Gastrocnemius medialis (tissue), 4 donors: ENCODE measurements around the gene ACOD1. TPM values are rescaled to one million over a fixed set of nuclear protein-coding genes. Genes with fewer than 3 reads are reported as not detected.

Source experiments
- ATAC-seq, 2 donors: fragments of 150-250 bp; one replicate each; pipeline ENCODE4 v1.9.1; 2016
- DNase-seq, 2 donors: peaks; one replicate each; pipeline ENCODE4 v3.0.0-alpha.2; 2019
- H3K27ac ChIP-seq, 4 donors: fragments of 200-600 bp; sonication (generic); 1 replicate in 1 of 4; 2 replicates in 3 of 4; pipeline ENCODE4 v1.5.1; 2016 to 2018; ENCODE audit warnings: mild to moderate bottlenecking in 2 of 4, moderate library complexity in 1 of 4
- H3K27me3 ChIP-seq, 3 donors: fragments of 200-600 bp; sonication (generic) in 2 of 3; 1 replicate in 1 of 3; 2 replicates in 2 of 3; pipeline versions ENCODE4 v1.5.1 to v1.6.0; 2016 to 2019; ENCODE audit warnings: mild to moderate bottlenecking in 1 of 3, moderate library complexity in 1 of 3
- H3K36me3 ChIP-seq, 2 donors: fragments of 200-600 bp; sonication (generic) in 1 of 2; one replicate each; pipeline ENCODE4 v1.5.1; 2017 to 2018
- H3K4me1 ChIP-seq, 2 donors: fragments of 200-600 bp; sonication (generic) in 1 of 2; one replicate each; pipeline ENCODE4 v1.5.1; 2016 to 2017; ENCODE audit warnings: mild to moderate bottlenecking in 2 of 2
- H3K4me3 ChIP-seq, 4 donors: fragments of 200-600 bp; sonication (generic) in 3 of 4; 1 replicate in 1 of 4; 2 replicates in 3 of 4; pipeline ENCODE4 v1.5.1; 2016 to 2019; ENCODE audit warnings: mild to moderate bottlenecking in 2 of 4
- H3K9me3 ChIP-seq, 3 donors: fragments of 200-600 bp; sonication (generic) in 2 of 3; 1 replicate in 1 of 3; 2 replicates in 2 of 3; pipeline ENCODE4 v1.5.1; 2016 to 2019
- POLR2A ChIP-seq, 2 donors: fragments of 450-650 bp; IDR thresholded peaks; one replicate each; pipeline ENCODE4 v1.6.1; 2017; ENCODE audit warnings: antibody characterized with exemption in 2 of 2, mild to moderate bottlenecking in 2 of 2, moderate library complexity in 2 of 2
- in situ Hi-C, 4 donors: fragments of 200-750 bp; cut with MboI; loops; one replicate each; pipeline versions ENCODE4 v1.15.0 to v1.8.0; 2017; ENCODE audit warnings: low sequenced_read_pairs in 4 of 4
- intact Hi-C: fragments of 100-400 bp; cut with DNase I; formaldehyde crosslinking; loops from one replicate; pipeline ENCODE4 v1.15.1; 2023; ENCODE audit warnings: low total_unique reads
- total RNA-seq, 4 donors: library from RNA; depleted of rRNA; stranded (reverse); fragments of >200 nt; gene quantifications; one replicate each; pipeline versions ENCODE4 v1.1.0 to v1.2.3, GENCODE V29; 2016
- TF ChIP-seq, protein P1 (sequence below), 5 experiments: fragments of 450-650 bp in 3 of 5; fragments of 200-600 bp in 2 of 5; sonication (generic) in 2 of 5; IDR thresholded peaks in 4 of 5; conservative IDR thresholded peaks in 1 of 5; 1 replicate in 4 of 5; 2 replicates in 1 of 5; pipeline ENCODE4 v1.5.1; 2016 to 2019; ENCODE audit warnings: antibody characterized with exemption in 5 of 5, mild to moderate bottlenecking in 3 of 5, moderate library complexity in 3 of 5

ACOD1 gene
- total RNA-seq, 4 donors from 2014 or later, result not detected

GRCh38 chr13:76967031-76967430, 18.7 kb downstream of the ACOD1 start:
- Histone ChIP-seq H3K4me1 (no peaks in the 10 kb centered on the region), H3K27ac (no peak overlapping the region), H3K36me3 (no peaks in the 10 kb centered on the region), H3K9me3 (no peaks in the 10 kb centered on the region), H3K4me3 (no peak overlapping the region), H3K27me3 (no peaks in the 10 kb centered on the region)
- TF ChIP-seq POLR2A (IDR thresholded peaks at IDR 0.05), result no peak
- TF ChIP-seq, protein P1, sequence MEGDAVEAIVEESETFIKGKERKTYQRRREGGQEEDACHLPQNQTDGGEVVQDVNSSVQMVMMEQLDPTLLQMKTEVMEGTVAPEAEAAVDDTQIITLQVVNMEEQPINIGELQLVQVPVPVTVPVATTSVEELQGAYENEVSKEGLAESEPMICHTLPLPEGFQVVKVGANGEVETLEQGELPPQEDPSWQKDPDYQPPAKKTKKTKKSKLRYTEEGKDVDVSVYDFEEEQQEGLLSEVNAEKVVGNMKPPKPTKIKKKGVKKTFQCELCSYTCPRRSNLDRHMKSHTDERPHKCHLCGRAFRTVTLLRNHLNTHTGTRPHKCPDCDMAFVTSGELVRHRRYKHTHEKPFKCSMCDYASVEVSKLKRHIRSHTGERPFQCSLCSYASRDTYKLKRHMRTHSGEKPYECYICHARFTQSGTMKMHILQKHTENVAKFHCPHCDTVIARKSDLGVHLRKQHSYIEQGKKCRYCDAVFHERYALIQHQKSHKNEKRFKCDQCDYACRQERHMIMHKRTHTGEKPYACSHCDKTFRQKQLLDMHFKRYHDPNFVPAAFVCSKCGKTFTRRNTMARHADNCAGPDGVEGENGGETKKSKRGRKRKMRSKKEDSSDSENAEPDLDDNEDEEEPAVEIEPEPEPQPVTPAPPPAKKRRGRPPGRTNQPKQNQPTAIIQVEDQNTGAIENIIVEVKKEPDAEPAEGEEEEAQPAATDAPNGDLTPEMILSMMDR (IDR thresholded peaks at IDR 0.05 in 4 of 5, conservative IDR thresholded peaks at IDR 0.05 in 1 of 5), result no peak
- in situ Hi-C loops, result no loop called here
- intact Hi-C loops, result no loop called here
- DNase-seq (no peak), ATAC-seq (no peak)

DNA sequence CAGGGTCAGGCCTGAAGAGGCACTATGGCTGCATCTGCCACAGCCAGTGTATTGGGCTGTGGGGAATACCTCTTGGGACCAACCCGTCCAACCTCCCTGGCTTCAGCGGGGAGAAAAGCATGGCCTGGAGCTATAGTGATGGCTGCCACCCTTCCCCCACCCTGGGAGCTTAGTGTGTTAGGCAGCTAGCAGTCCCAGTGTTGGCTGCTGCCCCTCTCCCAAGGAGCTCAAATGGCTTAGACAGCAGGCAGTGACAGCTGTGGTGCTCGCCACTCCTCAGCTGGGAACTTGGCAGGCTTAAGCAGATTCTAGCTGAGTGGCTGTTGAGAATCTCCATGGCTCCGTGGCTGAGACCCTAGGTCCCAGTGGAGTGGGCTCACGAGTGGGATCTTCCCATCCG, 19.7 kb downstream of the ACOD1 start:
- Histone ChIP-seq H3K36me3 (no peaks in the 10 kb centered on the region), H3K9me3 (no peaks in the 10 kb centered on the region), H3K27me3 (no peaks in the 10 kb centered on the region), H3K4me1 (no peaks in the 10 kb centered on the region), H3K27ac (no peak overlapping the region), H3K4me3 (no peak overlapping the region)
- in situ Hi-C loops, result no loop called here
- no peak for ATAC-seq
- intact Hi-C loops, result no loop called here
- no peak for TF ChIP-seq POLR2A (IDR thresholded peaks at IDR 0.05)
- TF ChIP-seq, protein P1 (IDR thresholded peaks at IDR 0.05 in 4 of 5, conservative IDR thresholded peaks at IDR 0.05 in 1 of 5), result no peak
- DNase-seq, result no peak

- DNase-seq (no peak), ATAC-seq (no peak)
- no peak for TF ChIP-seq POLR2A (IDR thresholded peaks at IDR 0.05)
- TF ChIP-seq, protein P1 (IDR thresholded peaks at IDR 0.05 in 4 of 5, conservative IDR thresholded peaks at IDR 0.05 in 1 of 5), result no peak
- intact Hi-C loops, result no loop called here
- Histone ChIP-seq H3K36me3 (no peaks in the 10 kb centered on the region), H3K4me1 (no peaks in the 10 kb centered on the region), H3K9me3 (no peaks in the 10 kb centered on the region), H3K4me3 (no peak overlapping the region), H3K27me3 (no peaks in the 10 kb centered on the region), H3K27ac (no peak overlapping the region)
- in situ Hi-C loops, result no loop called here
Measured at GRCh38 chr13:76969488-76970365, 21.4 kb downstream of the ACOD1 start.

DNA sequence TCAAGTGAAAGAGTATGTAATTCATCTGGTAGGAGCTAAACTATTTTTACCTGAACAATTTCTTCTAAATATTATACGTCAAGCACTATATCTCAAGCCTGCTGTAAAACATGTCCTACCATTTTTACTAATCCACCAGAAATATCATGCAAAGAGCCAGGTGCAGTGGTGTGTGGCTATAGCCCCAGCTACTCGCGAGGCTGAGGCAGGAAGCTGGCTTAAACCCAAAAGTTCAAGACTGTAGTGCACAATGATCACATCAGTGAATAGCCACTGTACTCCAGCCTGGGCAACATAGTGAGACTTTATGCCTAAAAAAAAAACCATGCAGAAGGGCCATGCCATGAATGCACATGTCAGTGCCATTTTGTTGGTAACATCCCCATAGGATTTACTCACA, 22.9 kb downstream of the ACOD1 start:
- intact Hi-C loops, result no loop called here
- H3K27me3 ChIP-seq, result no peaks in the 10 kb centered on the region
- H3K27ac ChIP-seq, result no peak overlapping the region
- TF ChIP-seq, protein P1 (IDR thresholded peaks at IDR 0.05 in 4 of 5, conservative IDR thresholded peaks at IDR 0.05 in 1 of 5), result no peak
- TF ChIP-seq POLR2A (IDR thresholded peaks at IDR 0.05), result no peak
- H3K36me3 ChIP-seq, result no peaks in the 10 kb centered on the region
- DNase-seq (no peak), ATAC-seq (no peak)
- H3K9me3 ChIP-seq, result no peaks in the 10 kb centered on the region
- H3K4me1 ChIP-seq, result no peaks in the 10 kb centered on the region
- in situ Hi-C loops, result no loop called here
- no peak overlapping the region for H3K4me3 ChIP-seq
